Globus pallidus (tissue), 1 donor: ENCODE results near the gene CCNB2.
A peak's percentile ranks its signal among the peaks of the same experiment; 100 is the strongest.

Experiments
- DNase-seq: peaks from one replicate; pipeline ENCODE4 v3.0.0-alpha.2; 2015; ENCODE audit warnings: low spot score

Gene CCNB2

DNA sequence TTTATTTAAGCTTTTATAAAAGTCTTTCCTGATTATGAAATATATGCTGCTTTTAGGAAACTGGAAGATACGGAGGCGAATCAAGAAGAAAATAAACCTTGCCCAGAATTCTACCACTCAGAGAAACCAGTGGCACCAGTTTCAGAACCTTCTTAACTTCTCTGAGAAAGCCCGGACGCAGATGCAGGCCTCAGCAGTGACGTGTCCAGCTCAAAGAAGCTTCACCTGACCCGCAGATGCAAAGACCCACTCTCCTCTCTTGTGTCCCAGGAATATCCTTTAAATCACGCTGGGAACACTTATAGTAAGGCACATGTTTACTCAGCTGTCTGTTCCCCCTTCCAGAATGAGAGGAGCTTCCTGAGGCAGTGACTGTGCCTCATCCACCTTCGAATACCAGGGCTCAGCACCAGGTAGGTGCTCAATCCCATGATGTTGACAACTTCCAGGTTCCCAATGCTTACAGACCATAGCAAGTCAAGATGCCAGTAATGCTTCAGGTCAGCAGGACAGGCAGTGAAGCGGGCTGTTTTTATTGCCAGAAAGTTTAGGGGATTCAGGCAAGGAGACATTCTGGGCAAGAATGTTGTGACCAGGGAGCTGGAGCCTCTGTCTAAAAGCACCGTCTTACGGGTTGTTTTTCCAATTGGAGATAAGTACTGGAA lies 61.8 kb downstream of the CCNB2 start:
- DNase-seq: no peak

GRCh38 chr15:59168536-59168935 lies 63.6 kb downstream of the CCNB2 start:
- no peak for DNase-seq

GRCh38 chr15:59169251-59169708 lies 64.3 kb downstream of the CCNB2 start:
- DNase-seq: no peak

- DNase-seq: peak; percentile 52
Observed at GRCh38 chr15:59170295-59171066, 65.5 kb downstream of the CCNB2 start.

DNA sequence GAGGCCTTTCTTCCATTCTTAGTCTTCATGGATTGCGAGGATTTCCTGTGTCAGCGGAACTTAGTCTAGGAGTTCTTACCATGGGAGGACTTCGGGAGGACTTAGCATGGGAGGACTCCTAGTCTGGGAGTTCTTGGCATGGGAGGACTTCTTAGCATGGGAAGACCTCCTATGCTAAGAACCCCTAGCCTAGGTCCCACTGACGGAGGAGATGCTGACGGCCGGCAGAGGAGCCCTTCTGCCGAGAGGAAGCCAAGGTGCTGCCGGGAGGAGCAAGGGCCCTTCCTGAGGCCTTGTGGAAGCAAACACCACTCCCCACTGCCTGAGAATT lies 66.1 kb downstream of the CCNB2 start:
- DNase-seq: no peak

- DNase-seq: no peak
Observed at GRCh38 chr15:59172289-59172901, 67.4 kb downstream of the CCNB2 start.

DNA sequence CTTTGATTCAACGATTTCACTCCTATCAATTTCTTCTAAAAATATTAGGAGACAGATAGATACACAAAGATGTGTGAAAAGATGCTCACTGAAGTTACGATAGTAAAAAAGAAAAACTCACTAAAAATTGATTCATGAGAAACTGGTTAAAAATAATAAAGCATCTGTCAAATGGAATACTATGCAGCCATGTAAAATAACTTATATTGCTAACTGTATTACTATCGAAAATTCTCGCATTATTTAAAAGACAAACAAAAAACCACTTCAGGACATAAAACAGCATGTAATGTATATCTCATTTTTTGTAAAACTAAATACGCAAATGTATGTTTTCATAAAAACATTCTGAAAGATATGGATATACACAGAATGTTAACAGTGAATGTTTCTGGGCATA lies 68.2 kb downstream of the CCNB2 start:
- no peak for DNase-seq

DNA sequence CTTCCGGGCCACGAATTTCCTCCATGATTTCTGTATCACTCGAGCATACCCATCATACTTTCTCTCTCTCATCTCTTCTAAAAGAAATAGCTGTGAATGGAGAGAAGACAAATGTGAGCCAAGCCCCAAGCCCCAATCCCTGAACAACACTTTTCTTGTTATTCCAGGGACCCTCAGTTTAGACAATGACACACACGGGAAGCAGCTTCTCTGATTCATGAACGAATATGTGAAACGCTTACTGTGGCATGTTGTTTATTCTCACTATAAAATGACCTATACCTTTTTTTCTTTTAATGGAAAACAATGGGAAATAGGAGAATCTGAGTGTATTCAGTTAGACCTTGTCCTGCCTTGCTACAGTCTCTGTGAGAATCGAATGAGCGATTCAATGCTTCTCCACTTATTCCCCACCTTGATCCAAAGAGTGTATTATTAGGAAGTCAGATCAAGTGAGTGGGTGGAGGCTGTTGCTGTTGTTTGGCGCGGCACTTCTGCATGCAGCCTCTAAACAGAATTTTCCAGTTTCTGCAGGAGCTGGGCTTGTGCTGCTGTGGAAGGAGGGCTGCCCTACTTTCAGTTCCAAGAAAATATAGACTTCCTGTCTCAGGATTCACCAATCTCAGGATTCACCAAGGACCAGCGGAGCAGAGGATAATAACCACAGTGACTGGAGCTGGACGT lies 69.3 kb downstream of the CCNB2 start:
- DNase-seq: no peak
